Measurements from ENCODE around the gene DENND5B.

DNA sequence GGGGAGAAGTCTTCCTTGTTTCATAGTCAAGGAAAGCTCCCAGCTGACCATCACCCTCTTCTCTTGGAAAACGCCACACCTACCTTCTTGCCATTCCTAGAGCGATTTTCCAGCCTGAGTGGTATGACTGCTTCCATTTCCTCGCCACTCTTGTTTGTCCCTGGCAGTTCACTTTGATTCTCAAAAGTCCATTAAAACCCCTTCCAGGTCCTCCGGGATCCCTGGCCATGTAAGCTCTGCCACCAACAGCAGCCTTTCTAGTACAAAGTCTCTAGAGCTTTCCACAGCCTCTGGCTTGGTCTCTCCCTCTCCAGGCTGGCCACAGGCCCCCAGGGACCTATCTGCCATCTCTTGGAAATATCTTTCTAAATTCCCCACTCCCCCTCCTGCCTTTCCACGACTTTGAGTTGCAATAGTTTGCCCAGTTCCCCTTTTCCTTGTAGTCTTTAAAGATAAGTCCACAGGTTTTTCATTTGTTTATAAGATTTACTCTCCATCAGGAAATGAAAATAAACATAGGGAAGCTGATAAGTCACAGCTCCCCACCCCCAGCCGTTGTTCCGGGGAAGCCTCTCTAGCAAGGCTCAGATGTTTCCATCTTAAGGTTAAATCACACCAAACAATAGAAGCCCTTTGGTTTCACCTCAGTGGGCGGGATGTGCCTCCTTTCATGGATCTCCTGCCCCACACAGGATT lies 222.1 kb downstream of the DENND5B start:
- TF ChIP-seq, protein P1, sequence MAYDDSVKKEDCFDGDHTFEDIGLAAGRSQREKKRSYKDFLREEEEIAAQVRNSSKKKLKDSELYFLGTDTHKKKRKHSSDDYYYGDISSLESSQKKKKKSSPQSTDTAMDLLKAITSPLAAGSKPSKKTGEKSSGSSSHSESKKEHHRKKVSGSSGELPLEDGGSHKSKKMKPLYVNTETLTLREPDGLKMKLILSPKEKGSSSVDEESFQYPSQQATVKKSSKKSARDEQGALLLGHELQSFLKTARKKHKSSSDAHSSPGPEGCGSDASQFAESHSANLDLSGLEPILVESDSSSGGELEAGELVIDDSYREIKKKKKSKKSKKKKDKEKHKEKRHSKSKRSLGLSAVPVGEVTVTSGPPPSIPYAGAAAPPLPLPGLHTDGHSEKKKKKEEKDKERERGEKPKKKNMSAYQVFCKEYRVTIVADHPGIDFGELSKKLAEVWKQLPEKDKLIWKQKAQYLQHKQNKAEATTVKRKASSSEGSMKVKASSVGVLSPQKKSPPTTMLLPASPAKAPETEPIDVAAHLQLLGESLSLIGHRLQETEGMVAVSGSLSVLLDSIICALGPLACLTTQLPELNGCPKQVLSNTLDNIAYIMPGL (CRISPR knock-in tag; IDR thresholded peaks at IDR 0.05) = no peak
- TF ChIP-seq, protein P2, sequence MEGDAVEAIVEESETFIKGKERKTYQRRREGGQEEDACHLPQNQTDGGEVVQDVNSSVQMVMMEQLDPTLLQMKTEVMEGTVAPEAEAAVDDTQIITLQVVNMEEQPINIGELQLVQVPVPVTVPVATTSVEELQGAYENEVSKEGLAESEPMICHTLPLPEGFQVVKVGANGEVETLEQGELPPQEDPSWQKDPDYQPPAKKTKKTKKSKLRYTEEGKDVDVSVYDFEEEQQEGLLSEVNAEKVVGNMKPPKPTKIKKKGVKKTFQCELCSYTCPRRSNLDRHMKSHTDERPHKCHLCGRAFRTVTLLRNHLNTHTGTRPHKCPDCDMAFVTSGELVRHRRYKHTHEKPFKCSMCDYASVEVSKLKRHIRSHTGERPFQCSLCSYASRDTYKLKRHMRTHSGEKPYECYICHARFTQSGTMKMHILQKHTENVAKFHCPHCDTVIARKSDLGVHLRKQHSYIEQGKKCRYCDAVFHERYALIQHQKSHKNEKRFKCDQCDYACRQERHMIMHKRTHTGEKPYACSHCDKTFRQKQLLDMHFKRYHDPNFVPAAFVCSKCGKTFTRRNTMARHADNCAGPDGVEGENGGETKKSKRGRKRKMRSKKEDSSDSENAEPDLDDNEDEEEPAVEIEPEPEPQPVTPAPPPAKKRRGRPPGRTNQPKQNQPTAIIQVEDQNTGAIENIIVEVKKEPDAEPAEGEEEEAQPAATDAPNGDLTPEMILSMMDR (IDR thresholded peaks at IDR 0.05) = no peak
- TF ChIP-seq USF1 (CRISPR knock-in tag; IDR thresholded peaks at IDR 0.05) = no peak
- no peak for TF ChIP-seq IRF2 (CRISPR knock-in tag; IDR thresholded peaks at IDR 0.05; ENCODE audit: borderline replicate concordance, low read depth)
- TF ChIP-seq TCF7 (CRISPR knock-in tag; IDR thresholded peaks at IDR 0.05; ENCODE audit: low read depth) = no peak
- no peak for TF ChIP-seq CREM (CRISPR knock-in tag; IDR thresholded peaks at IDR 0.05)
